ENCODE measurements around the gene GRID1. TPM values are rescaled to one million over a fixed set of nuclear protein-coding genes. Genes with fewer than 3 reads are reported as not detected.
A peak's percentile ranks its signal among the peaks of the same experiment; 100 is the strongest.

GRID1 gene
- total RNA-seq, 1 donor, result not detected

DNA sequence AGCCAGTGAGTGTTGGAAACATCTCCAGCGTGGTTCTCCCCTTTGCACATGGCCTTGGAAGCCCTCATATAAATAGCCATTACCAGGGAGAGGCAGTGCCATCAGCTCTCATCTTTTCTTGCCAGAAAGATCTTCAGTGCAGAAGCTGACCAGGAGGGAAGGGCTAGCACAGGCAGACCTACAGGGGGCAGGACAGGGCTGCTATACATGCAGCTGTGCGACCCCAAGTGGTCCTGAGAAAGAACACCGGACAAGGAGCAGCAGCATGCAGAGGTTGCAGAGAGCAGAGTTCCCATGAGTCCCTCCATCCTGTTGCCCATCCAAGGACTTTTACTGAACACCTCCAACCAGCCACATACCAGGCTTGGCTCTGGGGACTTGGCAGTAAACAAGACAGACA lies 17.1 kb downstream of the GRID1 start:
- DNase-seq (ENCODE audit: low read depth), result peak; percentile 13
- H3K4me3 ChIP-seq (ENCODE audit: low read depth, low read length), result no peak overlapping the region
- TF ChIP-seq, protein P1, sequence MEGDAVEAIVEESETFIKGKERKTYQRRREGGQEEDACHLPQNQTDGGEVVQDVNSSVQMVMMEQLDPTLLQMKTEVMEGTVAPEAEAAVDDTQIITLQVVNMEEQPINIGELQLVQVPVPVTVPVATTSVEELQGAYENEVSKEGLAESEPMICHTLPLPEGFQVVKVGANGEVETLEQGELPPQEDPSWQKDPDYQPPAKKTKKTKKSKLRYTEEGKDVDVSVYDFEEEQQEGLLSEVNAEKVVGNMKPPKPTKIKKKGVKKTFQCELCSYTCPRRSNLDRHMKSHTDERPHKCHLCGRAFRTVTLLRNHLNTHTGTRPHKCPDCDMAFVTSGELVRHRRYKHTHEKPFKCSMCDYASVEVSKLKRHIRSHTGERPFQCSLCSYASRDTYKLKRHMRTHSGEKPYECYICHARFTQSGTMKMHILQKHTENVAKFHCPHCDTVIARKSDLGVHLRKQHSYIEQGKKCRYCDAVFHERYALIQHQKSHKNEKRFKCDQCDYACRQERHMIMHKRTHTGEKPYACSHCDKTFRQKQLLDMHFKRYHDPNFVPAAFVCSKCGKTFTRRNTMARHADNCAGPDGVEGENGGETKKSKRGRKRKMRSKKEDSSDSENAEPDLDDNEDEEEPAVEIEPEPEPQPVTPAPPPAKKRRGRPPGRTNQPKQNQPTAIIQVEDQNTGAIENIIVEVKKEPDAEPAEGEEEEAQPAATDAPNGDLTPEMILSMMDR (IDR thresholded peaks at IDR 0.05; ENCODE audit: insufficient read depth, low read depth, low read length), result peak; percentile 52

DNA sequence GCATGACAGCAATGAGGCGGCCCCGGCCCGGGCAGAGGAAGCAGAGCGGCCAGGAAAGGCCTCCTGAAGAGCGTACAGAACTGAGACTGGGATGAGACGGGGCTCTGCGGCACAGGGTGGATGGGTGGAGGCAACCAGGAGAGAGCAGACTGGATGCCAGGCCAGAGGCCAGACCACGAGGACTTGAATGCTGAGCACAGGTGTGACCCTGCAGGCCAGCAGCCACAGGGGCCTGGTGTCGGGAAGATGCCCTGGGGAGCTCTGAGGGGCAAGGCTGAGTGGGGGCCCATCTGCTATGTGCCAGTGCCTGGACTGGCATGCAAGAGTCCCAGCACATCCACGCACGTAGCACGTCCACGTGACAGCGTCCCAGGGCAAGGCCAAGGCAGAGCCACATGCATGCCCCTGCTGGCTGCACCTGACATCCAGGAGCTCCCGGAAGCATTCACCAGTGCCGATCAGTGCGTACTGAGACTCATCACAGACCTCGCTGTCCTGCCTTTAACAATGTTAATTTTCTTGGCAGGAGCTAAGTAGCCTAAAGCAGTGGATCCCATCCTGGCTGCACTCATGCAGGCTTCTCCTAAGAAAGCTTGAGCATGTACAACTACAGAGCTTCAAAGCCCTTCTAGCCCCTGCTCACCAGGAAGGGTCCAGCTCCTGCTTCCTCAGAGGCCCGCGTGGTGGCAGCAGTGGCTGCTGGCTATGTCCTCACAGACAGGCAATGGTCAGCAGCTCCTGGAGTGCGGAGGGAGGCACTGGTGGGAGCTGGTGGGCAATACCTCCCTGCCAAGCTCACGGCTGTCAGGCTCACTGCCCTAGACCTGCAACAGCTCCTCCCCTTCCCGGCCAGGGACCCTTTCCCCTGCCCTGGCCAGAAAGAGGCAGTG lies 18.0 kb downstream of the GRID1 start:
- TF ChIP-seq, protein P1 (IDR thresholded peaks at IDR 0.05; ENCODE audit: insufficient read depth, low read depth, low read length), result peak; percentile 18
- DNase-seq (ENCODE audit: low read depth), result no peak
- no peak overlapping the region for H3K4me3 ChIP-seq (ENCODE audit: low read depth, low read length)

DNA sequence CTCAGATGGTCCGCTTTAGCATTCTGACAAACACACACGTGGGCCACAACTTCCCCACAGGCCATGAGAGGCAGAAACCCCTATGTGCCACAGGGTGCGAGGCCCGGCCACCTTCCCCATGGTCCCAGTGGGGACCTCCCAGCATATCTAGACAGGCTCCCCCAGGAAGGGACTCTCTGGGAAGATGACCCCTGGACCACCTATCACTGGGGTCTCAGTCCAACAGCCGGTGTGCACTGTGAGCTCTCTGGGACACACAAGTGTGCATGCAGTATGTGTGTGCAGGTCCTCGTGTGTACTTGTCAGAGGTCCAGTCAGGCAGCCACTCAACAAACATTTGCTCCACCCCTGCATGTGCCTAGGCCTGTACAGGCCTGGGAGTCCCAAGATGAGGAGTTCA lies 18.7 kb downstream of the GRID1 start:
- H3K4me3 ChIP-seq (ENCODE audit: low read depth, low read length), result no peak overlapping the region
- TF ChIP-seq, protein P1 (IDR thresholded peaks at IDR 0.05; ENCODE audit: insufficient read depth, low read depth, low read length), result no peak
- DNase-seq (ENCODE audit: low read depth), result no peak

DNA sequence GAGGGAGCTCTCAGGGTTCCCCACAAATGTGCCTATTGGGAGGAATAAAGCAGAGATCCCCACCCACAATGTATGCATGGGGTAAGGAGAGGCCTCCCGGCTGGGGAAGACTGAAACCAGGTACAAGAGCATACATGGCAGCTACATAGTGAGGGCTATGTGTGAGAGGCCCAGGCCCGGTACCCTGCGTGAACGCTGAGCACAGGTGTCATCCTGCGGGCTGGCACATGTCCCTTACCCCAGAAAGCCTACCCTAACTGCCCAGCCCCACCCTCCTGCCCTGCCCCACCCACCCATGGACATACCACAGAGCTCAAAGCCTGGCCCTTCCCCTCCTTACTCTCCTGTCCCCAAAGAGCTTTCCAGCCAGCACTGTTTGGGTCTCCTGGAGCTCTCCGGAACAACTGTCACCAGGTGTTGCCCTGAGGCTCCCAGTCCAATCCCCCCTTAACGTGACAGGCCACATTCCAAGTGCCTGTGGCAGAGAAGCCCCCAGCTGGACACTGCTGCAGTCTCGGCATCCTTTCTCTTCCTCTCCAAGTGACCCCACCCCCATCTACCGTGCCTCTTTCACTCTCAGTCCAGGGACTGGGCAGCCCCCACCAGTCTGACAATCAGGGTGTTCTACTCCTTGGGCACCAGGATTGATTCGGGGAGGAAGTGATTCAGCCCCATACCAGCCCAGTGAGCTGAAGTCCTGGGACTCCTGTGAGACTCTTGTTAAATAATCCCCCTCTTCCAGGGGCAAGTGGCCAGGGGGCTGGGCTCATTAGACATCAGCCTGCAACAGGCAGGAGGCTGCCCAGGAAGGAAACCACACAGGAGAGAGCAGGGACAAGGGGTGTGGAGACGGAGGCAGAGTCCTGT lies 19.6 kb downstream of the GRID1 start:
- H3K4me3 ChIP-seq (ENCODE audit: low read depth, low read length), result no peak overlapping the region
- no peak for DNase-seq (ENCODE audit: low read depth)
- TF ChIP-seq, protein P1 (IDR thresholded peaks at IDR 0.05; ENCODE audit: insufficient read depth, low read depth, low read length), result no peak

DNA sequence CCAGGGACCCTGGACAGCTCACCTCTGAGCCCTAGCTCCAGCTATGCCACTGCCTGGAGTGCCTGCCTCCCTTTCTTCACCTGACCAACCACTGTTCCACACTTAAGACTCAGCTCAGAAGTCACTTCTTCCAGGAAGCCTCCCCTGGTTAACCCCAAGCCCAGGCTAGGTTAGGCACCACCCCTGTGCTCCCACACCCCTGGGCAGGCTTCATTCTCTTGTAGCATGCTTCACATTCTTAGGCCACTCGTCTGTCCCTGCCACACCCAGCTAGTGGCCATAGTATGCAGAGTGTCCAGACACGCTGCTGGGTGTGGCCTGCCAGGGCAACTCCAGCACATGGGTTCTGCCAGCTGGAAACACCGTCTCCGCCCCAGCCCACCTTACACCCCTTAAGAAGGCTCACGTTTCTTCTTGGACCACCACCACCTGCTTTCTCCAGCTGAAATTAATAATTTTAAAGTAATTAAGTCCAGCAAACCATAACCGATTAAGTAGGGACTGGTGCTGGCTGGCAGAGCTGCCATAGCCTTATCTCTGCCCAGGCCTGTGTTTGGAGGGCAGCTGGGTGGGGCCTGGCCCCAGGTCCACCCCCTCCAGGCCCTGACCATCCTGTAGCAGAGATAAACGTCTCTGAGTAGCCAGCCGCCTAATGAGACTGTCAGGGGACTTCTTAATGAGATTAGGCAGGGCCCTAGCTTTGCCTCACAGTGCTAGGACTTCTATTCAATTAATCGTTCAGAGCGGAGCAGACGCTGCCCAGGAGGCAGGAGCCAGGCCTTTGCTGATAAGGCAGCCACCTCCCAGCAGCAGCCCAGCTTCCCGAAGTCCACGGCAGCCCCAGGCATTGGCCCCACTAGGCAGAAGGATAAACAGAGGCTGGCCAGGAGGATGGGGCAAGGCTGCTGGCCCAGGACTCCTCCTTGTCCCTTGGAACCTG lies 20.5 kb downstream of the GRID1 start:
- no peak for DNase-seq (ENCODE audit: low read depth)
- TF ChIP-seq, protein P1 (IDR thresholded peaks at IDR 0.05; ENCODE audit: insufficient read depth, low read depth, low read length), result no peak
- H3K4me3 ChIP-seq (ENCODE audit: low read depth, low read length), result no peak overlapping the region

DNA sequence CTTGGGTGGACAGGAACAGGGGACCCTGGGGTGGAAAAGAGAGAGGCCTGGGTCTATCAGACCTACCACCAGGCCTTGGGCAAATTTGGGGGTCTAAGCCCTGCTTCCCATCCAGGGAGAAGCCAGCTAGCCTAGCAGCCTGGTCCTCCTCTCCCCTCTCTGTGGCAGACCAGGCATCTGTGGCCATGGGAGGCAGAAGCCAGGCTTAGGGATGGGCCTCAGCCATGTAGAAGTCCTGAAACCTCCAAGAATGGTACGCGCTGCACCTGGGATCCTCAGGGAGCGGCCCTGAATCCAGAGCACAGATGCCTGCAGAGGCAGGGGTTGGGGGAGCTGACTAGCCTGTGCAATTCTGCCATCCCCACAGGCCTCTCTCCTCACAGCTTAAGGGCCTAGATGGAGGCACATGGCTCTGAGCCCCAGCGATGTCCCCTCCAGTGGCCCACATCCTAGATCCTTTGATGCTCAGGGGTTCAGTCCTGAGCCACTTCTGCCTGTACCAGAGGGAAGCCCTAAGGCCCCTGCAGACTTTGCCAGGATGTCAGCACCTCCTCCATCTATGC lies 21.2 kb downstream of the GRID1 start:
- no peak for DNase-seq (ENCODE audit: low read depth)
- TF ChIP-seq, protein P1 (IDR thresholded peaks at IDR 0.05; ENCODE audit: insufficient read depth, low read depth, low read length), result no peak
- no peak overlapping the region for H3K4me3 ChIP-seq (ENCODE audit: low read depth, low read length)

All from fibroblast of villous mesenchyme (primary cell).